ENCODE data around the gene VASH2. TPM values are rescaled to one million over a fixed set of nuclear protein-coding genes. Genes with fewer than 3 reads are reported as not detected.

The VASH2 gene
- total and polyA plus RNA-seq, 2 of the 8 experiments (the other 6 are each of a cell fraction or from before 2014, with no cell fraction given): 44.0 to 187 TPM

- TF ChIP-seq TAF1 (IDR thresholded peaks at IDR 0.05; ENCODE audit: low read depth, low read length) (0 out of 2 replicates have a peak, but pooled peaks have one; percentile 40), CBX5 (IDR thresholded peaks at IDR 0.05; ENCODE audit: low read depth, low read length) (no peak), CBX8 (IDR thresholded peaks at IDR 0.05; ENCODE audit: borderline replicate concordance, low read depth, low read length) (no peak), CHD7 (IDR thresholded peaks at IDR 0.05; ENCODE audit: insufficient replicate concordance, low read length) (peak; percentile 40), YY1 (IDR thresholded peaks at IDR 0.05; ENCODE audit: low read depth, low read length) (peak; percentile 56; the same call in 1 of the 2 replicates), MAX (IDR thresholded peaks at IDR 0.05) (no peak)
- TF ChIP-seq, protein P1, sequence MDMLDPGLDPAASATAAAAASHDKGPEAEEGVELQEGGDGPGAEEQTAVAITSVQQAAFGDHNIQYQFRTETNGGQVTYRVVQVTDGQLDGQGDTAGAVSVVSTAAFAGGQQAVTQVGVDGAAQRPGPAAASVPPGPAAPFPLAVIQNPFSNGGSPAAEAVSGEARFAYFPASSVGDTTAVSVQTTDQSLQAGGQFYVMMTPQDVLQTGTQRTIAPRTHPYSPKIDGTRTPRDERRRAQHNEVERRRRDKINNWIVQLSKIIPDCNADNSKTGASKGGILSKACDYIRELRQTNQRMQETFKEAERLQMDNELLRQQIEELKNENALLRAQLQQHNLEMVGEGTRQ (IDR thresholded peaks at IDR 0.05; ENCODE audit: low read length): no peak
Measured at GRCh38 chr1:212928323-212929291, 21.7 kb upstream of the VASH2 start (continued).
